Keratinocyte (primary cell): Measurements from ENCODE around the gene ARPC5. TPM values are rescaled to one million over a fixed set of nuclear protein-coding genes. Genes with fewer than 3 reads are reported as not detected.

Source experiments
- DNase-seq: peaks from one replicate; pipeline ENCODE4 v3.0.0-alpha.2; 2011; ENCODE audit warnings: low read depth, missing footprints, low spot score
- FAIRE-seq: peaks from 2 replicates; lab custom pipeline; 2011; peaks lifted over from hg19 to GRCh38; lab: Jason Lieb, UNC
- H2AFZ ChIP-seq: 2 replicates; pipeline ENCODE4 v1.6.0; 2012; ENCODE audit warnings: low read length, control low read depth, inconsistent platforms; ENCODE audit not compliant: control insufficient read depth
- H3K27ac ChIP-seq: 2 replicates; pipeline ENCODE4 v1.5.1; 2011; ENCODE audit warnings: low read length; ENCODE audit not compliant: control insufficient read depth, insufficient read depth
- H3K27me3 ChIP-seq: 3 replicates; pipeline ENCODE4 v1.6.0; 2011; ENCODE audit warnings: low read length; ENCODE audit not compliant: control insufficient read depth, insufficient read depth; ENCODE audit errors: extremely low read depth
- H3K36me3 ChIP-seq, 2 experiments: 2 replicates in 1 of 2; 3 replicates in 1 of 2; pipeline ENCODE4 v1.5.1; 2011; ENCODE audit warnings: low read length in 2 of 2, mild to moderate bottlenecking in 1 of 2; ENCODE audit not compliant: control insufficient read depth in 2 of 2, insufficient read depth in 2 of 2; ENCODE audit errors: extremely low read depth in 1 of 2
- H3K4me1 ChIP-seq: 3 replicates; pipeline ENCODE4 v1.5.1; 2011; ENCODE audit warnings: low read length; ENCODE audit not compliant: control insufficient read depth, insufficient read depth; ENCODE audit errors: extremely low read depth
- H3K4me2 ChIP-seq: 3 replicates; pipeline ENCODE4 v1.6.0; 2011; ENCODE audit warnings: low read depth, low read length; ENCODE audit not compliant: control insufficient read depth, insufficient read depth; ENCODE audit errors: extremely low read depth
- H3K4me3 ChIP-seq, 3 experiments: fragments of 200-600 bp in 1 of 3; sonication (generic) in 1 of 3; 2 replicates in 2 of 3; 3 replicates in 1 of 3; pipeline ENCODE4 v1.5.1; 2011 to 2016; ENCODE audit warnings: low read length in 3 of 3, mild to moderate bottlenecking in 3 of 3, control low read depth in 2 of 3, inconsistent platforms in 1 of 3, low read depth in 1 of 3, mixed read lengths in 1 of 3, mixed run types in 1 of 3, moderate library complexity in 1 of 3; ENCODE audit not compliant: control insufficient read depth in 2 of 3, insufficient read depth in 2 of 3; ENCODE audit errors: extremely low read depth in 1 of 3
- H3K79me2 ChIP-seq: 2 replicates; pipeline ENCODE4 v1.6.0; 2012; ENCODE audit warnings: low read length; ENCODE audit not compliant: control insufficient read depth, insufficient read depth
- H3K9ac ChIP-seq: 3 replicates; pipeline ENCODE4 v1.6.0; 2011; ENCODE audit warnings: low read length; ENCODE audit not compliant: control insufficient read depth, insufficient read depth; ENCODE audit errors: extremely low read depth
- H3K9me1 ChIP-seq: 3 replicates; pipeline ENCODE4 v1.6.0; 2011; ENCODE audit warnings: low read length; ENCODE audit not compliant: control insufficient read depth, insufficient read depth; ENCODE audit errors: extremely low read depth
- H3K9me3 ChIP-seq: 2 replicates; pipeline ENCODE4 v1.5.1; 2012; ENCODE audit warnings: low read depth, low read length; ENCODE audit not compliant: control insufficient read depth
- H4K20me1 ChIP-seq: 3 replicates; pipeline ENCODE4 v1.6.0; 2011; ENCODE audit warnings: low read length; ENCODE audit not compliant: control insufficient read depth, insufficient read depth; ENCODE audit errors: extremely low read depth
- CTCF ChIP-seq, 3 experiments: IDR thresholded peaks in 1 of 3; conservative IDR thresholded peaks in 1 of 3; optimal IDR thresholded peaks in 1 of 3; 2 replicates in 2 of 3; 3 replicates in 1 of 3; pipeline versions ENCODE3 to v1.5.1; 2011; ENCODE audit warnings: low read length in 3 of 3, mild to moderate bottlenecking in 3 of 3, moderate library complexity in 2 of 3, control low read depth in 1 of 3, inconsistent platforms in 1 of 3; ENCODE audit not compliant: insufficient read depth in 2 of 3; ENCODE audit errors: extremely low read depth in 1 of 3
- EZH2 ChIP-seq: IDR thresholded peaks from one replicate; pipeline ENCODE4 v1.6.1; 2012; ENCODE audit warnings: inconsistent platforms, mild to moderate bottlenecking, low read length, moderate library complexity
- dilution Hi-C: fragments of 300-500 bp; cut with MboI; formaldehyde crosslinking; loops from one replicate; pipeline ENCODE4 v1.7.0; 2020; ENCODE audit warnings: low sequenced_read_pairs; ENCODE audit not compliant: extremely low pct_ligation_motif_present
- polyA plus RNA-seq, 5 experiments: library from polyadenylated mRNA; depleted of rRNA in 3 of 5; stranded (reverse) in 3 of 5; stranded (forward) in 1 of 5; unstranded in 1 of 5; fragments of >200 nt; gene quantifications; 1 replicate in 1 of 5; 2 replicates in 3 of 5; 3 replicates in 1 of 5; pipeline versions ENCODE4 v1.2.1 to v1.2.3, GENCODE V29; 2011 to 2012; ENCODE audit warnings: missing spikeins in 2 of 5, low read depth in 1 of 5, low replicate concordance in 1 of 5

The ARPC5 gene
- polyA plus RNA-seq, 1 donor (not counting 4 experiments of a cell fraction or from before 2014, with no cell fraction given), result 255 TPM

- H3K9me3 ChIP-seq, result no peaks in the 10 kb centered on the region
- H3K27me3 ChIP-seq, result no peaks in the 10 kb centered on the region
- no peak overlapping the region for H3K4me3 ChIP-seq
- no peaks in the 10 kb centered on the region for H3K36me3 ChIP-seq
- no peaks in the 10 kb centered on the region for H4K20me1 ChIP-seq
- TF ChIP-seq EZH2, result no peak
- no peak for TF ChIP-seq CTCF (optimal IDR thresholded peaks at IDR 0.05 in 1 of 3, IDR thresholded peaks at IDR 0.05 in 1 of 3, conservative IDR thresholded peaks at IDR 0.05 in 1 of 3; ENCODE audit: extremely low read depth in 1 of 3, insufficient read depth in 2 of 3, low read length in 3 of 3)
- H2AFZ ChIP-seq, result no peak overlapping the region
- no peak overlapping the region for H3K9ac ChIP-seq
- H3K27ac ChIP-seq, result no peak overlapping the region
- no peaks in the 10 kb centered on the region for H3K9me1 ChIP-seq
- dilution Hi-C loops, result no loop called here
- no peaks in the 10 kb centered on the region for H3K79me2 ChIP-seq
- no peak overlapping the region for H3K4me2 ChIP-seq
- DNase-seq (no peak), FAIRE-seq (no peak)
- H3K4me1 ChIP-seq, result no peaks in the 10 kb centered on the region
Observed at GRCh38 chr1:183584147-183584546, 51.4 kb downstream of the ARPC5 start.

GRCh38 chr1:183583466-183583865 is 52.1 kb downstream of the ARPC5 start:
- H3K27me3 ChIP-seq, result no peaks in the 10 kb centered on the region
- no peak for FAIRE-seq
- no peaks in the 10 kb centered on the region for H4K20me1 ChIP-seq
- H3K9ac ChIP-seq, result no peak overlapping the region
- no peak overlapping the region for H2AFZ ChIP-seq
- no peaks in the 10 kb centered on the region for H3K79me2 ChIP-seq
- H3K9me1 ChIP-seq, result no peaks in the 10 kb centered on the region
- no peak overlapping the region for H3K4me3 ChIP-seq
- dilution Hi-C loops, result no loop called here
- no peaks in the 10 kb centered on the region for H3K9me3 ChIP-seq
- no peaks in the 10 kb centered on the region for H3K4me1 ChIP-seq
- DNase-seq, result no peak
- no peak overlapping the region for H3K4me2 ChIP-seq
- no peaks in the 10 kb centered on the region for H3K36me3 ChIP-seq
- TF ChIP-seq CTCF (optimal IDR thresholded peaks at IDR 0.05 in 1 of 3, IDR thresholded peaks at IDR 0.05 in 1 of 3, conservative IDR thresholded peaks at IDR 0.05 in 1 of 3; ENCODE audit: extremely low read depth in 1 of 3, insufficient read depth in 2 of 3, low read length in 3 of 3) (no peak), EZH2 (no peak)
- no peak overlapping the region for H3K27ac ChIP-seq
